ENCODE results near the gene IRF1.
A peak's percentile ranks its signal among the peaks of the same experiment; 100 is the strongest.

IRF1 gene

DNA sequence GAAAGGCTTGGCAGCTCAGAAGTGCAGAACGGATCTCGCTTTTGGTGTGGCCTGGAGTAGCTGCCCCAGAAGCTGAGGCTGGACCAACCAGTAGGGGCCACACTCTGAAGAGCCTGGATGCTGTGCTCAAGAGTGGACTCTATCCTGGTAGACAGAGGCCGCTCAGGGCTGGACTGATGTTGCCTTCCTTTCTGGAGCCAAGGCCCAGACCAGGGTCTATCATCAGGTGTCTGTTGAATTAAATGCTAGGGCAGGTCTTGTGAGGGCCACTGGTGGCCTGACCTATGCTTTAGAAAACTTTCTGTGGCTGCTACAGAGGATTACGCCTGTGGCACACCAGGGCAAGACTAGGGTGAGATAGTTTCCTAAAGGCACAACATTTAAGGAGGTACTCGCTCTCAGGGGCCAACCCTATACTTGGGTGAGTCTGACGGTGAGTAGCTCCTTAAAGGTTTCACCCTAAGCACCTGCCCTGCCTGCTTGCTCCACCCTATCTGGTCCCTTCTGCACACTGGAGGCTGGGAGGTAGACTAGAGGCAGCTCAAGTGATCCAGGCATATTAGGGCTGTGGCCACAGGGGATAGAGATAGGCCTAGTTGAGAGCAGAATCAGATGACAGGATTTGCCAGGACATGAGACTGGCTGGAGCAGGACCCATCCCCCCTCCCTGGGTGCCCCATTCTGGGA is 9.8 kb upstream of the IRF1 start:
- no peak for DNase-seq

DNA sequence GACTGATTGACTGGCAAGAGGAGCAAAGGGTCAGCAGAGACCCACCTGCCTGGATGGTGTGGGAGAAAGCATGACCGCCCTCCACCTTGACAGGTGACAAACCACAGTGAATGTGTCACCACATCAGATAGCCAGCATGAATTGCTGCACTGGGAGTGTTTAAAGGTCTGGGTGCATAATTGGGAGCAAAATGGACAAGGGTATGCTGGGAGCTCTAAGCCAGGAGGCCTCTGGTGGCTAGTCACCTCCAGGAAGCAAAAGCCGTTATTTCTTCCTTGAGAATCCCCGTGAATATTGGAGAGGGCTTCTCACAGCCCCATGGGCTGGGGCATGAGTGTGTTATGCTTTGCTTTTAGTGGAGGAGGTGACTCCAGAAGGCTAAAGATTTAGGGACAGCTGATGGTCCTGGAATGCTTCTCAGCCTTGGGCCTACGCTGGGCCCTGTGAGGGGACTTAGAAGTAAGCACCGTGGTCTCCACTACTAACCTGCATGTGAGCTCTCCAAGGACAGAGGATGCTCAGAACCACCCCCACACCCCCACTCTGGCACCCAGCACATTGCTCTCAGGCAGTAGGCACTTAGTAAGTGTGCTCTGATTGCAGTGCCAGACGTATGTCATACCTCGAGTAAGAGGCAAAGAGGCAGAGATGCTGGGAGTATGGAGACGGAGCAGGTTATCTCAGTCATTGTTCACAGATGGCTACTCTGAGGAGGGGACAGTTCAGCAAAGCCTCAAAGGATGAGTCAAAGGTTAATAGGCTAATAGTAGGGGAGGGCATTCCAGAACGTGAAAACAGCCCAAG is 9.1 kb upstream of the IRF1 start:
- no peak for DNase-seq

DNA sequence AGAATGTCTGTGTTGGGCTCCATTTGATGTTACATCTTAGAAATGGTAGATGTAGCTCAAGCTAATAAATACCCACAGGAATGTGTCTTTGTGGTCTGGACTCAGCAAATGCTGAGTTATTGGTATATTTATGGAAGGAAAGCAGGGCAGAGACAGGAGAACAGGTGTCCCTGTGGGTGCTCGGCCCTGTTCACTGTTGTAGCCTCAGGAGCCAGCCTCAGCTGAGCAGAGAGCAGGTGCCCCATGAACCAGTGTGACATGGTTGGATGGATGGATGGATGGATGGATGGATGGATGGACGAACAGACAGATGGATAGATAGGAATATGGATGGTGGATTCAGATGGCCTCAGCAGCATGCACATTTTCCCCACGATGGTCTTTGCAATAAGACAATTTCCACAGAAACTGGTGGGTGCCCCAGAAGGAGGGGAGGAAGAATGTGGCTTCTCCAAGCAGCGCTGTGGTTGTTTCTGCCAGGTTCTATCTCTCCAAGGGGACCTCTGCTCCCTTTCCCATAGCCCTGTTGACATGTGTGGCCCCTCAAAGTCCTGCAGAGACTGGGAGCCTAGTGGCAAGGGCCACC is 8.2 kb upstream of the IRF1 start:
- DNase-seq: no peak

DNA sequence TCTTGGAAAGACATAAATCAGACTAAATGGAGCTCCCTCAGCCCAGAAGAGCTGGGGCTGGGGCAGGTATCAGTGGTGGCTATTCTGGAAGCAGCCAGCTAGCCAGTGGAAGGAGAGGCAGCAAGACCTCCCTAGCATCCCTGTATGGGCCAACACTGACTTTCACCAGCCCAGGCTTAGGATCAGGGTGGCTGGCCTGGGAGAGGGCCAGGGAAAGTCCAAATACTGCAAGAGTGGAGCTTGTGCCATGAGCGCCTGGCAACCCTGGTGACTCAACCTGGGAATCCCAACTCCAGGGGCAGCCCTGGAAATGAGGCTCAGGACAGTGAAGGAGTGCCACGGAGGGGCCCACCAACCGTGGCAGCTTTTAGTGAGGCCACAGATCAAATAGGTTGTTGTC is 7.6 kb upstream of the IRF1 start:
- no peak for DNase-seq

DNA sequence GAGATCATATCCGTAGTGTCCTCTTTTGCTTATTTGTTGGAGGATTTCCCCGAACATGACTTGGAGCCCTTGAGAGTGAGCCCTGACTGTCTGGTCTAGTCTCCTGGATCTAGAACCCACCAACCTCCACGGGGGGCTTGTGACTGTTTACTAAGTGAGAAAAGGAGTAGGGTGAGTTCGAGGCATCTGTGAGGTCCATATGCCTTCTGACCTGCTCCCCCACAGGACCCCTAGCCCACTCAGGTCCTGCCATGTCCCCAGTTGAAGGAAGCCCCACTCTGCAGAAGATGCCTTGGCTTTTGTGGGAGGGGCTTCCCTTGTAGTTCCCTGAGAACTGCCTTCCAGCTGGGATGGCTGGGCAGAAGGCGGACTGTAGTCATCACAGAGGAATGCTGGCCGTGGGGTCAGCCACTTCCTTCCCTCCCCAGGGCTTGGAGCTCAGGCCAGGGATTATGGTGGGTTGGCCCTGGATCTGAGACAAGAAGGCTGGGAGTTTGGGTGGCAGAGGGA is 7.0 kb upstream of the IRF1 start:
- peak; percentile 80 for DNase-seq

DNA sequence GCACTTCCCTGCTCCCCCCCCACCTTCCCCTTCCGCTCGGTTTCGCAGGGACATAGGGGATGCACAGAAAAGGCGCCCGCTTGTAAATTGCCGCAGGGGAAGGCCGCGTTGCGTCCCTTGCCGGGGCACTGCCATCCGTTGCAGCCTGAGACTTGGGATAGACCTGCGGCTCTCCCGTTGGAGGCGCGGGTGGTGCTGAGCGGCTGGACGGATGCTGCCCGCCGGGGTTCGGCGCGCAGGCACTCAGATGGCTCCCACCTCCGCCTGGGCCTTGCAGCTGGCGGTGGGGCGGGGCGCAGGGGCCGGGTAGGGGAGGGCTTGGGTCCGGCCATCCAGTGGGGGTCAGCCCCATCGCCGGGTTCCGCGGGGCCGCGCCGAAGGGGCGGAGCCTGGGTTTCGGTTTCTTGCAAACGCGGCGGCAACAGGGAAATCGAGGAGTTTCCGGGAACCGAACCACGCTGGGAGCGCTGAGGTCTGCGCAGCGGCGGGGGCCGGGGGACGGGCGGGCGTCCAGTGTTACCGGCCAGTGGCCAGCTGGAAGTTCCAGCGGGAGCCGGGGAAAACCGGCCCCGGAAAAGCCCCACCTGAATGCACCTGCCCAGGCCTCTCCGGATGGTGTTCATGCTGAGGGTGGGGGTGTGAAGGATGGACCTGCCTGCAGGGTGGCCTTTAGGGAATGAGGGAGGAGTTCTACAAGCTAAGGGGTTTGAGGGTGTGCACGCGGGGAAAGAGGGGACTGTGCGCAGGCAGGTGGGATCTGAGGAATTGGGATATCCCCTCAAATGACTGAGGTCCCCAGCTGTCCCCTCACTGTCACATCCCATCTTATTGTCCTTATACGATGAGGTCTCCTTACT is 6.3 kb upstream of the IRF1 start:
- peak; percentile 91 for DNase-seq

DNA sequence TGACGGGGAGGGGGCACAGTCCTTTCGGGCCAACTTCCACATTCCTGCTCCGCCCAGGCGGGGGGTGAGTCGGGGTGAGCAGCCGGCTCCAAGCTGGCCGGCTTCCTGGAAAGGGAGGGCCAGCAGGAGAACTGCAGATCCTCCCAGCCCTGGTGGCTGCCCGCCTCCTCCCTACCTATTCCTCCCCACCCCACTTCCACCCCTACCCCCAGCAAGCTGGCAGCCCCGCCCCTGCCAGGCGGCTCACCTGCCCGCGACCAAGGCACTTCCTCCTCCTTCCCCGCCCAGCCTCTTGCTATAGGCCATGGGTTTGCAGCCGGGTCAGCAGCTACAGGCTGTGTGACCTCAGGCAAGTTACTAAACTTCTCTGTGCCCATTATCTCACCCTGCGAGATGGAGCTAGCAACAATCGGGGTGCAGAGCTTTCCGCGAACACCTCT is 5.6 kb upstream of the IRF1 start:
- no peak for DNase-seq

DNA sequence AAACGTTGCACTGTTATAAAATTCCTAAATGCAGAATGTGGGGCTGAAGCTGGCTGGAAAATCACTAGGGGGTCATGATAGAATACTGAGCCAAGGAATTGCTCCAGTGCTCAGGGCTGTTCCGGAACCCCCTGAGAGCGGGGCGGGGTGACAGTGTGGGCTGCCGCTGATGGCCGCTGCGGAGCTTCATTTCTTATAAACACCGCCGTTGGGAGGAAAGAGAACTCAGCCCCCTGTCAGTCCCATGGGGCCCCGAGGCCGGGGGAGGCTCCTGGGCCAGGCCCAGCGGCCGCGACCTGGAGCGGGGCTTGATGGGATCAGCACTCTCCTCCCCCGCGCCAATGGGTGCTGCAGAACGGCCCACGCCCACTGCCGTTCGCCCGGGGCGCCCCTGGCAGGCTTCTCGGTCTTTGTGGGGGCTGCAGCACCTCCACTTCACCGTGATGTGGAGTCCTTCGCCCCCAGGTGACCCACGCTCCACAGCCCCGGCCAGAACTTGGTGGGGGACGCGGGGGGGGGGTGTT is 5.2 kb upstream of the IRF1 start:
- DNase-seq: peak; percentile 91

DNA sequence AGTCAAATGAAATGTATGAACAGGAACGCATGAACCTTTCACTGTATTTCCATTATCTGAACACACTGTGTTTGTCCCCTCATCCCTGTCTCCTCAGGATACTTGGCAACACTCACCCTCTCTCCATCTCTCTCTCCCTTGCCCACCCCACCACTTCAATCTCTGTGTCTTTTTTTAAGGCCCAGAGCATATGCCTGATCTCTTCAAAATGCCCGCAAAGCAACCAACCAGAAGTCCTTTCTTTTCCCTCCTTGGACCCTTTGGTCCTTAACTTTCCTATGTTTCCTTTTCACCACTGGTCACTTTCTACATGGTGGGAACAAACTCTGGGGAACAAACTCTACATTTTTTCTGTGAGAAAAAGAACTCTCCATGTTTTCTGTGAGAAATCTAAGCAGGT is 3.2 kb upstream of the IRF1 start:
- DNase-seq: no peak

DNA sequence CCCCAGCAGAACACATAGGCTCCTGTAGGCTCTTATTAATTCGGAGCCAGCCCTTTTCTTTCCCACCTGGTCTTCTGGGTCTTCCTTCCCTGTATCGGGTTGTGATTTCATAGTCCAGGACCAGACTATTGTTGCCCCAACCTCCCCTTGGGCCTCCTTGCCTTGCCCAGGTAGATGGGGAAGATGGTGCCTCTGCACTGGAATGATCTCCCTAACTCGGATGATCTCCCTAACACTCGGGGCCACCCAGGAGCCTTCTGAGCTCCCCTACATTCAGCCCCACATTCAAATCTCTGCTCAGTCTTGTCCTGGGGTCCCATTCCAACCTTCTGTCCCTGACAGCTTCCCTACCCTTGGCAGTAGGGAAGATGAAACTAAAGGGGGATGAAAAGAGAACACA is 2.7 kb upstream of the IRF1 start:
- DNase-seq: peak; percentile 10

DNA sequence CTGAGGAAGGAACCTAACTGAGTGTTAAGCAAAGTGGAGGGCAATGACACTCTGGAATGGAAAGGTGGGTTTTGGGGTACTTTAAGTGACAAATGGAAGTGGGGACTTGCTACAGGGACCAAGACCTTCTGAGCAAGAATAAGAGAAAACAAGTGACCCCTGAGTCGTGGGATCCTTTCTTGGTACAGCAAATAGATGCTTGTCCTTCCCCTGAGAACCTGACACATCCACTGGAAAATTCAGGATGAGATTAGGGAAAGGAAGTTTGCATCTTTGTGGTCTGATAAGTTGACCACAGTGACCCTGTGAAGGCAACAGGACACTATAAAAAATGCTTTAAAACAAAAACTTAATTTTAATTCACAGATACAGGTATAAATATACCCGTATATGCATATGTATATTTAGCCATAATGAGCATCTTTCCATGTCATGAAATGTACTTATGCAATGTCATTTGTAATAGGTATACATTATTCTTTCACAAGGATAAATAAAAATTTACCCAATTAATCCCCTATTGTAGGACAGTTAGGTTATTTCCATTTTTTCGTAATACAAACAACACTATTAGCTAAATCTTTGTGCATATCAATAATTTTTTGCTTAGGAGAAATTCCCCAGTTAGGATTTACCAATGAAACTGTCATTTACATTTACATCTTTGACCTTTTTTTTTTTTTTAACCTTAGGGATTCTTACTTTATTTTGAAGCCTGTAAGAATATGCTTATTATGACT is 2.0 kb upstream of the IRF1 start:
- peak; percentile 13 for DNase-seq

DNA sequence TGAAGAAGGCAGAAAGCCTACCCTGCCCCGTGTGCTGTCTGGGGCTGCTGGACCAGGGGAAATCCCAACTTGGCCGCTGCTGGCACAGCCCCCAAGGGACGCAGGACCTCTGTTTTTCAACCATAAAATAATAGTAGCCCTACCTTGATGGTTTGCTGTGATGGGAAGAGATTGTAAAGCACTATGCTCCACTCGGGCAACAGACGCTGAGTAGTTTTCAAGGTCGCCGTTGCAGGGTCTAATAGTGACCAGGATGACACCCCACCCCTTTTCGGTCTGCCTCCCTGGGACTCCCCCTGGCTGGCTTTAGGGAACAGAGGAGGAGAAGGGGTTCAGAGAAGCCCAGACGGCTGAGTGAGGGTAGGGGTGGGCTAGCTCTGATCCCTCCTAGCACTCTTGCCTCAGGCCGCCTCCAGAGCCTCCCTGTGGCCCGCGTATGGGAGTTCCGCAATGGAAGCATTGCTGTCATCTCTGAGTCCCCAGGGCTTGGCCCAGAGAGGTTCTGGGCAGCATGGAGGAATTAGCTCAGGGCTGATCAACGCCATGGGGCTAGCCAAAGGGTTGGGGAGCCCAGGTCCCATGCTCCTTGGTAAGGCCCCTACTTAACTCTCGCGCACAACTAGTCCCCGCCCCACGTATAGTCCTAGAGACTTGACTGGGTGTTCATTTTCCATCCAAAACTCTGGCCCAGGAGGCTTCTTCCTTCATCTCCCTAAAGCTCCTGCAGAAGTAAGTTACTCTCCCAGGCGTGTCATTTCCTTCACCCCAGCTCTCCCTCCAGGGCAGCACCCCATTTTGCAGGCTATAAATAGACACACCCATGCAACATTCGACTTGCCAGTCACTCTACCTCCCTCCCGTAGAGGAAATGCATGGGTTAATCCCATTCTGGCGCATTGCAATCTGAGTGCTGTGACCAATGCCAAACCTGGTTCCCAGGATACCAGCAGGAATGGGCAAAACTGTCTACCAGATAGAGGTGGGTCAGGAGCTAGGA is 1.1 kb upstream of the IRF1 start:
- peak; percentile 36 for DNase-seq

DNA sequence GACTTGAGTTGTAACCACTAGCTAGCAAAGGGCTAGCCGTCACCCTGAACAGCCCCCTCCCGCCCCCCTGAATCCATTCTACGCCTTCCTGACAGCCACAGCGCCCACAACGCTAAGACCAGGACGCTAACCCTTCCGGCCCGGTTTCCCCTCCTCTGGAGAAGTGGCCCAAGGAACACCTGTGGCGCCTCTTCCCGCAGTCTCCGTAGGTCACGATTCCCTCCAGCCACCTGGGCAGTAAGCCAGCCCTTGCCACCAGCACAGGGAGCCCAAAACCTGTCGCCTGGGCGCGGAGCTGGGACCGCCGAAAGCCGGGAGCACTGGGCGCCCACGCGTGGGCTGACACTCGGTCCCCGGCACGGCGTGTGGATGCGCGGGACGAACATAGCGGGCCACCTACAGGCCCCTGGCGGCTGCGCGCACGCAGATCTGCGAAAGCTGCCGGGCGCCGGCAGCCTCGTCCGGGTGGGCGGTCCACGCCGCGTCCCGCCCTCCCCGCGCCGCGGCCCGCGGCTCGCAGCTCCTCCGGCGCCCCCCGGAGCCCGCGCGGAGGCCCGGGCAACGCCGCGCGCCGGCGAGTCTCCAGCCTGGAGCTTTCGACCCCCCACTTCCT is 596 bp downstream of the IRF1 start:
- no peak for DNase-seq

DNA sequence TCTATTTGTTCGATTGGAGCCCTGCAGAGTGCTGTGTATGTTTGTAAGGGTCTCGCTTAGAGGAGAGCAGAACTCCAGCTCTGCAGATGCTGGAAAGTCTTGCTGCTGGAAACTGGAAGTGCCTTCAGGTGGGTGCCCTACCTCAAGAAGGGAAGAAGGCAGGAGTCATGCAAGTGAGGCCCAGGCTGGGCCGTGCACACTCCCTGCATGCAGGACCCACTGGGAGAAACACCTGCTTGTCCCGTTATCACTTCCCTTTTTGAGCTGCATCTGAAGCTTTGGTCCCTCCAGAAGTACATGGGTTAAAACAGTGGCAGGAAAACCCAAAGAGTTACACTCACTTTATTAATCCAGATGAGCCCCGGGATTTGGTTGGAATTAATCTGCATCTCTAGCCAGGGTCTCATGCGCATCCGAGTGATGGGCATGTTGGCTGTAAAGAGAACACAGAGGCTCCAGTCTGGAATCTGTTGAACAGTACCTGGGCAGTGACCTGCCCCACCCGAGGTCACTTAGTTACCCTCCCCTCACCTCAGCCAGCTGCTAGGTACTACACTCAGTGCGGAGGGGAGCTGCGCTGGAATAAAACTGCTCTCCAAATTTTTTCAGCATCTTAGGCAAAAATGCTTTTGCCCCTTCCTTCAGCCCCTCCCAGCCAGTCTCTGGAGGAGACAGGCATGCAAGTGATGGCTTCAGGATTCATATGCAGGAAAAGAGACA is 1.4 kb downstream of the IRF1 start:
- peak; percentile 27 for DNase-seq

DNA sequence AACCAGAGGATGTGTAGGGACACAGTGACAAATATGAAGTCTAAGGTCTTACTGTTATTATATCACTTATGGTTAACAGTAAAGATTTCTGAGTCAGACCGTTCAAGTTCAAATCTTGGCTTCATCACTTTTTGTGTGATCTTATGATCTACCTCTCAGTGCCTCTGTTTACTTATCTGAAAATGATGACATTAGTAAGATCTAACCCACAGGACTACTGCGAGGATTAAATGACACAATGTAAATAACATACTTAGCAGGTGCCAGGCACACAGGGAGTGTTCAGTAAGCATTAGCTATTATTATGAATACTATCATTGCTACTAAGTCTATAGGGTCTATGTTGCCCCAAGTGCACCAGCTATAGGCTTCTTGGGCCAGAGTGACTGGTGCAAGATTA is 2.0 kb downstream of the IRF1 start:
- DNase-seq: no peak

DNA sequence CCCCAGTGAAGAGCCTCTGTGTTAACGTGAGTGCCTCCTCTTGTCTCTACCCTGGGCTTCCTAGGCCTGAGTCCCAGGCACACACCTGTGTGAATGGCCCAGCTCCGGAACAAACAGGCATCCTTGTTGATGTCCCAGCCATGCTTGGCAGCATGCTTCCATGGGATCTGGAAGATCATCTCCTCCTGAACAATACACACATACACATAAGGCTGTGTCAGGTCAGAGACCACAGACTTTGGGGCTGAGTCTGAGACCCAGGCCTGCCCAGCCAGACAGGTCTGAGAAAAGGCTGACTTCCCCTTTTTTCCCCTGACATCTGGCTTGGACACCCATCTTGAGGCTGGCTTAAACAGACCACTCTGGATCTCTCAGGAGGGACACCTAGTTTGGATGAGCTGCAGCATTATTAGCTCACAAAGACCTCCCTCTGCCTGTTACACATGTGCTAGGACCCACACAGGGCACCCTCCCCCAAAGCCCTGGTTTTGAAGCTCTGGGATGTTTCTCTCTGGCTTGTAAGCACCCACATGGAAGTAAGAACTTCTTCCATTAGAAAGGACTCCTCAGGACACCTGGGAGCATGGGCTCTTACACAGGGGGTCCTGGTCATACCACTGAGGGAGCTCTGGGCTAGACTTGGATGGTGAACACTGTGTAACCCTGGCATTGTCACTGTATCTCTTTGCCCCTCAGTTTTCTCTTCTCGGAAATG is 2.6 kb downstream of the IRF1 start:
- DNase-seq: no peak

DNA sequence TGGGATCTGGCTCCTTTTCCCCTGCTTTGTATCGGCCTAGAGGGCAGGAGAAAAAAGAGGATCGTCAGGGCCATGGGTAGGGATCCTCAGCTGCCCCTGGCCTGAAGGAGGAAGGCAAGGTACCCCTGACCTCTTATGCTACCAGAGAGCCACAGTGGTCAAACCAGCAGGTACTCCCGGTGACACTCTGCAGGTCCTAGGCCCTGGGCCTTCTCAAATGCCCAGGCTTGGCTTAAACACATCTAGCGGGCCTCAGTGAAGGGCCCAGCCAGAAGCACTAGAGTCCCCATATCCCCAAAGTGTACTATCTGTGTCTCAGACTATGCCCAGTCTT is 3.5 kb downstream of the IRF1 start:
- DNase-seq: no peak

DNA sequence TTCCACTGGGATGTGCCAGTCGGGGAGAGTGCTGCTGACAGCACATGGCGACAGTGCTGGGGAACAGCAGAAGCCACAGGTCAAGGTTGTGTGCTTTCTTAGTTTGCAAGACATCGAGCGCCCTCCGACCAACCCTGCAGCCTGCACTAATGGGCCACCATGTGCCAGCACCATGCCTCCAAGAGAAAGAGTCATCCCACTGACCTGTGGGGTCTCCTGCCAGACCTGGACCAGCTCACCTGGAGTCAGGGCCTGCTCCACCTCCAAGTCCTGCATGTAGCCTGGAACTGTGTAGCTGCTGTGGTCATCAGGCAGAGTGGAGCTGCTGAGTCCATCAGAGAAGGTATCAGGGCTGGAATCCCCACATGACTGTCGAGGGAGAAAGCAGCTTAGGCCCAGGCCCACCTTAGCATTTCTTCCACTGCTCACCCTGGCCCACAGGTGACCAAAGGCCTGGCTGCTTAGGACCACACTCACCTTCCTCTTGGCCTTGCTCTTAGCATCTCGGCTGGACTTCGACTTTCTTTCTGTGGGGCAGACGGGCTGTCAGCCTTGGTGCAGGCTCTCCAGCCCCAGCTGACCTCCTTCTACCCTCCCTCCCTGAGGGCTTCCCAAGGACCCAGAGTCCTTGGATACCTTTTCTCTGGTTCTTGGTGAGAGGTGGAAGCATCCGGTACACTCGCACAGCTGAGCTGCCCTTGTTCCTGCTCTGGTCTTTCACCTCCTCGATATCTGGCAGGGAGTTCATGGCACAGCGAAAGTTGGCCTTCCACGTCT is 4.1 kb downstream of the IRF1 start:
- no peak for DNase-seq

All from left hindlimb (tissue), 1 donor.